ENCODE data around the gene EFTUD2. TPM values are rescaled to one million over a fixed set of nuclear protein-coding genes. Genes with fewer than 3 reads are reported as not detected.

Gene EFTUD2
- total and polyA plus RNA-seq, 9 of the 15 experiments (the other 6 are each of a cell fraction or from before 2014, with no cell fraction given), result 65.8 to 362 (median 218) TPM

GRCh38 chr17:44801880-44802279 lies 97.4 kb downstream of the EFTUD2 start:
- no peak for FAIRE-seq
- no TSS peak for BruUV-seq (replicated peaks)
- WGBS (ENCODE audit: insufficient coverage, low coverage, missing lambda C conversion rate), result 2% methylated on average over 5 of the region's 5 CpGs

More at GRCh38 chr17:44801880-44802279, 97.4 kb downstream of the EFTUD2 start:
- Histone ChIP-seq H3K27ac (ENCODE audit: extremely low read depth, low read depth, low read length) (no peak overlapping the region), H3K9me3 (replicated peaks; ENCODE audit: control insufficient read depth, insufficient read depth, low read depth, low read length) (no peaks in the 10 kb centered on the region), H3K9me1 (ENCODE audit: control insufficient read depth, insufficient read depth, low read length) (no peaks in the 10 kb centered on the region), H3K4me1 (replicated peaks in 1 of 2; ENCODE audit: control insufficient read depth in 2 of 2, insufficient read depth in 2 of 2, low read length in 2 of 2) (no peaks in the 10 kb centered on the region; a peak in 1 of 5 replicates), H3K9ac (ENCODE audit: insufficient read depth in 1 of 2, low read depth in 2 of 2, low read length in 2 of 2) (no peak overlapping the region), H3K79me2 (ENCODE audit: control insufficient read depth, insufficient read depth, low read length) (no peaks in the 10 kb centered on the region), H3K27me3 (ENCODE audit: control insufficient read depth in 2 of 2, insufficient read depth in 2 of 2, low read length in 2 of 2) (peaks cover 37 to 49% of the 10 kb centered on the region in 2 experiments), H2AFZ (ENCODE audit: low read depth, low read length) (no peak overlapping the region), H3K4me2 (ENCODE audit: insufficient read depth, low read length) (no peak overlapping the region), H4K20me1 (replicated peaks; ENCODE audit: control insufficient read depth, insufficient read depth, low read length) (no peaks in the 10 kb centered on the region), H3K36me3 (ENCODE audit: control insufficient read depth, insufficient read depth, low read length) (no peaks in the 10 kb centered on the region), H3K4me3 (no peak overlapping the region)
- DNase-seq (ENCODE audit: extremely low read depth in 1 of 4, low spot score in 3 of 4), result no peak
- ChIA-PET CTCF (ENCODE audit: low intra/inter-chr PET ratio) (no interaction called here), POLR2A (interaction anchor here (1.2 kb wide), 1 partner anchor 20 kb away, joined by 3 read pairs; no protein-coding TSS in a partner anchor)
- in situ Hi-C loops (cut with MboI), result no loop called here
- no peak for ATAC-seq
- intact Hi-C loops (cut with micrococcal nuclease), result no loop called here
- 0 out of 6 replicates have a peak, but pooled peaks of 1 of the 3 experiments have one; percentile 3 for TF ChIP-seq CTCF (IDR thresholded peaks at IDR 0.05 in 2 of 3, conservative IDR thresholded peaks at IDR 0.05 in 1 of 3; ENCODE audit: insufficient read depth in 2 of 3, low read depth in 1 of 3, low read length in 3 of 3)
- no peak for TF ChIP-seq CBX5 (IDR thresholded peaks at IDR 0.05; ENCODE audit: borderline replicate concordance, low read depth)
- no peak for TF ChIP-seq ZBTB43 (CRISPR knock-in tag; IDR thresholded peaks at IDR 0.05)

Small RNA genes within 50 kb of the gene (microRNA-seq; reads per million reads assigned to microRNA genes)
- gene MIR6783 (ENCODE audit: borderline microRNAs expressed), result 1.5 reads per million, percentile 17 among the genes with 10 or more reads in this experiment

Small RNA genes within 50 kb of the gene (small RNA-seq; reads per million reads assigned to genes)
- not detected for gene CCDC103
- gene MIR6783, result 0.40 reads per million, percentile 11 among the genes with 10 or more reads in this experiment
- gene RN7SL405P, result not detected

Other genes starting within 250 kb of the EFTUD2 start
Only the 7 nearest of the 14 such genes appear.
- gene ADAM11, start 140.5 kb downstream of the EFTUD2 start, total RNA-seq (2014; rRNA removed), result 0.14 and 0.41 TPM in 2 replicates
- not detected in 2 replicates for gene ADAM11, start 140.5 kb downstream of the EFTUD2 start, total RNA-seq (2014; rRNA removed; fragmentation: Illumina TruSeq; extraction: Trizol)
- 0.04 TPM in 2 replicates for gene ADAM11, start 140.5 kb downstream of the EFTUD2 start, total RNA-seq (2015; rRNA removed; fragmentation: Illumina TruSeq; extraction: Trizol)
- gene ADAM11, start 140.5 kb downstream of the EFTUD2 start, total RNA-seq (2021), result 0.18 and 0.31 TPM in 2 replicates
- 0.15 and 0.23 TPM in 2 replicates for gene ADAM11, start 140.5 kb downstream of the EFTUD2 start, polyA plus RNA-seq (2011; rRNA removed)
- gene ADAM11, start 140.5 kb downstream of the EFTUD2 start, polyA plus RNA-seq (2014; fragmentation: Illumina TruSeq; extraction: Trizol), result 0.08 and 0.10 TPM in 2 replicates
- gene ADAM11, start 140.5 kb downstream of the EFTUD2 start, polyA plus RNA-seq (2014; fragmentation: Nextera tagmentation; extraction: Ambion mirVana), result under 1 TPM in 1 of 2 experiments, not detected in 1; 0.01 TPM
- gene ADAM11, start 140.5 kb downstream of the EFTUD2 start, polyA plus RNA-seq (2014; rRNA removed), result 0.17 and 0.84 TPM in 2 replicates
- 0.05 and 0.61 TPM in 2 replicates for gene GJC1, start 69.2 kb downstream of the EFTUD2 start, total RNA-seq (2014; rRNA removed)
- 0.15 and 0.19 TPM in 2 replicates for gene GJC1, start 69.2 kb downstream of the EFTUD2 start, total RNA-seq (2014; rRNA removed; fragmentation: Illumina TruSeq; extraction: Trizol)
- 0.04 TPM in 2 replicates for gene GJC1, start 69.2 kb downstream of the EFTUD2 start, total RNA-seq (2015; rRNA removed; fragmentation: Illumina TruSeq; extraction: Trizol)
- 0.33 and 0.58 TPM in 2 replicates for gene GJC1, start 69.2 kb downstream of the EFTUD2 start, total RNA-seq (2021)
- 0.66 and 1.4 TPM in 2 replicates for gene GJC1, start 69.2 kb downstream of the EFTUD2 start, polyA plus RNA-seq (2011; rRNA removed)
- 0.18 and 0.28 TPM in 2 replicates for gene GJC1, start 69.2 kb downstream of the EFTUD2 start, polyA plus RNA-seq (2014; fragmentation: Illumina TruSeq; extraction: Trizol)
- gene GJC1, start 69.2 kb downstream of the EFTUD2 start, polyA plus RNA-seq (2014; fragmentation: Nextera tagmentation; extraction: Ambion mirVana), result under 1 TPM in 1 of 2 experiments, not detected in 1; 0.17 TPM
- gene GJC1, start 69.2 kb downstream of the EFTUD2 start, polyA plus RNA-seq (2014; rRNA removed), result 0.04 and 0.20 TPM in 2 replicates
- gene HIGD1B, start 51.6 kb downstream of the EFTUD2 start, total RNA-seq (2014; rRNA removed), result not detected in 2 replicates
- gene HIGD1B, start 51.6 kb downstream of the EFTUD2 start, total RNA-seq (2014; rRNA removed; fragmentation: Illumina TruSeq; extraction: Trizol), result not detected in 2 replicates
- gene HIGD1B, start 51.6 kb downstream of the EFTUD2 start, total RNA-seq (2015; rRNA removed; fragmentation: Illumina TruSeq; extraction: Trizol), result not detected in 2 replicates
- gene HIGD1B, start 51.6 kb downstream of the EFTUD2 start, total RNA-seq (2021), result not detected in 2 replicates
- gene HIGD1B, start 51.6 kb downstream of the EFTUD2 start, polyA plus RNA-seq (2011; rRNA removed), result not detected in 2 replicates
- not detected in 2 replicates for gene HIGD1B, start 51.6 kb downstream of the EFTUD2 start, polyA plus RNA-seq (2014; fragmentation: Illumina TruSeq; extraction: Trizol)
- not detected for gene HIGD1B, start 51.6 kb downstream of the EFTUD2 start, polyA plus RNA-seq (2014; fragmentation: Nextera tagmentation; extraction: Ambion mirVana)
- not detected in 2 replicates for gene HIGD1B, start 51.6 kb downstream of the EFTUD2 start, polyA plus RNA-seq (2014; rRNA removed)
- 0.36 and 2.1 TPM in 2 replicates for gene GFAP, start 16.1 kb upstream of the EFTUD2 start, total RNA-seq (2014; rRNA removed)
- gene GFAP, start 16.1 kb upstream of the EFTUD2 start, total RNA-seq (2014; rRNA removed; fragmentation: Illumina TruSeq; extraction: Trizol), result 0.26 and 0.65 TPM in 2 replicates
- 0.07 and 0.45 TPM in 2 replicates for gene GFAP, start 16.1 kb upstream of the EFTUD2 start, total RNA-seq (2015; rRNA removed; fragmentation: Illumina TruSeq; extraction: Trizol)
- 0.25 and 1.4 TPM in 2 replicates for gene GFAP, start 16.1 kb upstream of the EFTUD2 start, total RNA-seq (2021)
- 0.54 and 0.61 TPM in 2 replicates for gene GFAP, start 16.1 kb upstream of the EFTUD2 start, polyA plus RNA-seq (2011; rRNA removed)
- 0.58 and 0.96 TPM in 2 replicates for gene GFAP, start 16.1 kb upstream of the EFTUD2 start, polyA plus RNA-seq (2014; fragmentation: Illumina TruSeq; extraction: Trizol)
- under 1 TPM in 1 of 2 experiments, not detected in 1; 0.11 TPM for gene GFAP, start 16.1 kb upstream of the EFTUD2 start, polyA plus RNA-seq (2014; fragmentation: Nextera tagmentation; extraction: Ambion mirVana)
- gene GFAP, start 16.1 kb upstream of the EFTUD2 start, polyA plus RNA-seq (2014; rRNA removed), result 0.35 and 0.90 TPM in 2 replicates
- gene KIF18B, start 48.3 kb upstream of the EFTUD2 start, total RNA-seq (2014; rRNA removed), result 12.2 and 13.5 TPM in 2 replicates
- gene KIF18B, start 48.3 kb upstream of the EFTUD2 start, total RNA-seq (2014; rRNA removed; fragmentation: Illumina TruSeq; extraction: Trizol), result 5.6 and 8.4 TPM in 2 replicates
- gene KIF18B, start 48.3 kb upstream of the EFTUD2 start, total RNA-seq (2015; rRNA removed; fragmentation: Illumina TruSeq; extraction: Trizol), result 13.2 and 13.7 TPM in 2 replicates
- 39.5 and 42.8 TPM in 2 replicates for gene KIF18B, start 48.3 kb upstream of the EFTUD2 start, total RNA-seq (2021)
- gene KIF18B, start 48.3 kb upstream of the EFTUD2 start, polyA plus RNA-seq (2011; rRNA removed), result 19.6 and 45.5 TPM in 2 replicates
- gene KIF18B, start 48.3 kb upstream of the EFTUD2 start, polyA plus RNA-seq (2014; fragmentation: Illumina TruSeq; extraction: Trizol), result 23.2 and 28.8 TPM in 2 replicates
- gene KIF18B, start 48.3 kb upstream of the EFTUD2 start, polyA plus RNA-seq (2014; fragmentation: Nextera tagmentation; extraction: Ambion mirVana), result 1 to 10 TPM; 2.0 to 3.0 TPM
- gene KIF18B, start 48.3 kb upstream of the EFTUD2 start, polyA plus RNA-seq (2014; rRNA removed), result 32.2 and 42.7 TPM in 2 replicates
- gene C1QL1, start 68.9 kb upstream of the EFTUD2 start, total RNA-seq (2014; rRNA removed), result 0.09 TPM in 1 of 2 replicates, not detected in the other
- gene C1QL1, start 68.9 kb upstream of the EFTUD2 start, total RNA-seq (2014; rRNA removed; fragmentation: Illumina TruSeq; extraction: Trizol), result not detected in 2 replicates
- gene C1QL1, start 68.9 kb upstream of the EFTUD2 start, total RNA-seq (2015; rRNA removed; fragmentation: Illumina TruSeq; extraction: Trizol), result not detected in 2 replicates
- gene C1QL1, start 68.9 kb upstream of the EFTUD2 start, total RNA-seq (2021), result not detected in 2 replicates
- gene C1QL1, start 68.9 kb upstream of the EFTUD2 start, polyA plus RNA-seq (2011; rRNA removed), result 0.05 and 0.07 TPM in 2 replicates
- not detected in 2 replicates for gene C1QL1, start 68.9 kb upstream of the EFTUD2 start, polyA plus RNA-seq (2014; fragmentation: Illumina TruSeq; extraction: Trizol)
- not detected for gene C1QL1, start 68.9 kb upstream of the EFTUD2 start, polyA plus RNA-seq (2014; fragmentation: Nextera tagmentation; extraction: Ambion mirVana)
- 0.12 and 0.27 TPM in 2 replicates for gene C1QL1, start 68.9 kb upstream of the EFTUD2 start, polyA plus RNA-seq (2014; rRNA removed)
- gene DCAKD, start 152.2 kb upstream of the EFTUD2 start, total RNA-seq (2014; rRNA removed), result 26.1 and 43.3 TPM in 2 replicates
- 15.3 and 17.4 TPM in 2 replicates for gene DCAKD, start 152.2 kb upstream of the EFTUD2 start, total RNA-seq (2014; rRNA removed; fragmentation: Illumina TruSeq; extraction: Trizol)
- gene DCAKD, start 152.2 kb upstream of the EFTUD2 start, total RNA-seq (2015; rRNA removed; fragmentation: Illumina TruSeq; extraction: Trizol), result 26.2 and 26.5 TPM in 2 replicates
- 35.5 and 39.8 TPM in 2 replicates for gene DCAKD, start 152.2 kb upstream of the EFTUD2 start, total RNA-seq (2021)
- gene DCAKD, start 152.2 kb upstream of the EFTUD2 start, polyA plus RNA-seq (2011; rRNA removed), result 14.4 and 28.6 TPM in 2 replicates
- 21.4 and 27.7 TPM in 2 replicates for gene DCAKD, start 152.2 kb upstream of the EFTUD2 start, polyA plus RNA-seq (2014; fragmentation: Illumina TruSeq; extraction: Trizol)
- gene DCAKD, start 152.2 kb upstream of the EFTUD2 start, polyA plus RNA-seq (2014; fragmentation: Nextera tagmentation; extraction: Ambion mirVana), result 1 to 10 TPM; 7.9 to 9.6 TPM
- gene DCAKD, start 152.2 kb upstream of the EFTUD2 start, polyA plus RNA-seq (2014; rRNA removed), result 23.5 and 24.8 TPM in 2 replicates

Measured in K562 (cell line).